ENCODE data around the gene ADPRHL1. TPM values are rescaled to one million over a fixed set of nuclear protein-coding genes. Genes with fewer than 3 reads are reported as not detected.
"Not testable (repeated sequence)": the region's sequence is repeated elsewhere in the genome, so short reads cannot be mapped to it uniquely, and the experiment has no call there.

Gene ADPRHL1
- total RNA-seq, 1 experiment from 2014 or later, result 10.8 TPM

DNA sequence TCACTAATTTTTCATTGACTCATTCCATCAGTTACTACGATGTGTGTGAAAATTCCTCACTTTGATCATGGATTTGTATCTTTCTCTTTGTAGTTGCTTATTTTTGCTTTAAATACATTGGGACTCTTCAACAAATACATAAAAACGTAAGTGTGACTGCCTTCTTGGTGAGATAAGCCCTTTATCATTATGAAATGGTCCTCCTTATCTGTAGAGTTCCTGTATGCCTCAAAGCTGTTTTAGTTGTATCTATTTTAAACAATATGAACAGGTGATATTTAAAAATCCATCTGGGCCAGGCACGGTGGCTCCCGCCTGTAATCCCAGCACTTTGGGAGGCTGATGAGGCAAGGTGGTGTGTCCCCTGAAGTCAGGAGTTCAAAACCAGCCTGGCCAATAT lies 25.9 kb upstream of the ADPRHL1 start:
- no peak for DNase-seq (ENCODE audit: low read depth)

DNA sequence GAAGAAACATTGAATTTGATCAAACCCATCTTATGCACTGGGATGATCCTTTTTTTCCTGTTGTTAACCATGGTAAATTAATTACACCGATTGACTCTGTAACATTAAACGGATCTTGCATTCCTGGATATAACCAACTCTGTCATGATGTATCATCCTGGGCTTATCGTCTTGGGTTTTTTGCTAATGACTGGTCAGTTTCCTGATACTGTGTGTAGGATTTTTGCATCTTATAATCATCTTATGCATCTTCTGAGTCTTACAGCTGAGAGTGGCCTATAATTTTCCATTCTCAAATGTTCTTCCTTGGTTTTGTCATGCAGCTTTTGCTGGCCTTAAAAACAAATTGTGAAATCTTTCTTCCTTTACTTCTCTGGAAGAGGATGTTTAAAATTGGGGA lies 24.4 kb upstream of the ADPRHL1 start:
- no peak for DNase-seq (ENCODE audit: low read depth)

DNA sequence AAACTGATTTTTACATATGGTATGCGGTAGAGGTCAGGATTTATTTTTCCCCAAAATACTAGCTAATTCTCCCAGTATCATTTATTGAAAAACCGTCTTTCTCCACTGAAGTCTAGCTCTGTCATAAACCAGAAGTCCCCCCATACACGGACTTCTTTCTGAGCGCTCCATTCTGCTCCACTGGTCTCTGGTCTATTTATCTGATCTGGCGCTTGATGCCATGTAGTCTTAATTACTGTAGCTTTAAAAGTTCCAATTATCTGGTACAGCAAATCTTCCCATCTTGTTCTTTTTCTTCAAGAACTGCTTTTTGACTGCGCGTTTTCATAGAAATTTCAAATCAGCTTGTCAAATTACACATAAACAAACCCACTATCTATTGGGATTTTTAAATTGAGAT lies 23.5 kb upstream of the ADPRHL1 start:
- no peak for DNase-seq (ENCODE audit: low read depth)

DNA sequence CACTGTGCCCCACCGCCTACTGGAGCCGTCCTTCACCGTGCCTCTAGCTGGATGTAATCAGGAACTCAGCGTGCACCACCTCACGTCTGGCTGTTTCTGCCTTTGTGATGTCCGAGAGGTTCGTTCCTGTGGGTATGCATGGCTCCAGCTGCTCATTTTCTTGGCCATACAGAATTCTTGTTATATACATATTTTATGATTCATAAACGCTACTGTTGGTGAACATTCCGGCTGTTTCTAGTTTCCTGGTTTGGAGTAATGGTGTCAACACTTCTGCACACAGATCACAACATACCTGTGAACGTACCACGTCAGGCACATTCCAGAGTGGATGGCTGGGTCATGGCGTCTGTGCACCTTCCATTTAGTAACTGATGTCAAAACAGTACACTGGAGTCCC lies 22.6 kb upstream of the ADPRHL1 start:
- DNase-seq (ENCODE audit: low read depth), result no peak

DNA sequence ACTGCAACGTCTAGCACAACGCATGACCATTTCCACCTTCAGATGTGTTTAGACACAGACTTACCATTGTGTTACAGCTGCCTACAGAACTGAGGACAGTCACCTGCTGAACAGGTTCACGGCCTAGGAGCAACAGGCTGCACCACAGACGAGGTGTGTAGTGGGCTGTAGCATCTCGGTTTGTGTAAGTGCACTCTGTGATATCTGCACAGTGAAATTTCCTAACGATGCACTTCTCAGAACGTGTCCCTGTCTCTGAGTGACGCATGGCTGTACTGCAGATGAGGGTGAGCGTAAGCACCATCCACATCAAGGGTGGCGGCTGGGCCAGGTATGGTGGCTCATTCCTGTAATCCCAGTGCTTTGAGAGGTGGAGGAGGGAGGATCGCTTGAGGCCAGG lies 22.0 kb upstream of the ADPRHL1 start:
- DNase-seq (ENCODE audit: low read depth), result no peak

DNA sequence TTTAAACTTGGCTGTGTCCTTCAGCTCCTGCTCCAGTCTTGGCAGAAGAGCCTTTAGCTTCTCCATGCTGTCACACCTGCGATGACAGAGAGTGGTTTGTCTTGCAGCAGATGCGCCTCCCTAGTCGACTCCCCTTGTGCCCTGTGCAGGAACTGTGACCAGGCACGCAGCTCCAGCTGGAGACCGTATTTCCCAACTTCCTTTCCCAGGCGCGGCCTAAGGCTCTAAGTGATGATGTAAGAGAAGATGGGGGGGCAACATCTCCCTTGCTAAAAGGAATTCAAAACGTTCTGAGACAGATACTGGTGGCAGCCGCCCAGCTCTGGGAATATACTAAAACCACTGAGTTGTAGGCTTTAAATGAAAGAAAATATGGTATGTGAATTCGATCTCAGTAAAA lies 20.9 kb upstream of the ADPRHL1 start:
- no peak for DNase-seq (ENCODE audit: low read depth)

DNA sequence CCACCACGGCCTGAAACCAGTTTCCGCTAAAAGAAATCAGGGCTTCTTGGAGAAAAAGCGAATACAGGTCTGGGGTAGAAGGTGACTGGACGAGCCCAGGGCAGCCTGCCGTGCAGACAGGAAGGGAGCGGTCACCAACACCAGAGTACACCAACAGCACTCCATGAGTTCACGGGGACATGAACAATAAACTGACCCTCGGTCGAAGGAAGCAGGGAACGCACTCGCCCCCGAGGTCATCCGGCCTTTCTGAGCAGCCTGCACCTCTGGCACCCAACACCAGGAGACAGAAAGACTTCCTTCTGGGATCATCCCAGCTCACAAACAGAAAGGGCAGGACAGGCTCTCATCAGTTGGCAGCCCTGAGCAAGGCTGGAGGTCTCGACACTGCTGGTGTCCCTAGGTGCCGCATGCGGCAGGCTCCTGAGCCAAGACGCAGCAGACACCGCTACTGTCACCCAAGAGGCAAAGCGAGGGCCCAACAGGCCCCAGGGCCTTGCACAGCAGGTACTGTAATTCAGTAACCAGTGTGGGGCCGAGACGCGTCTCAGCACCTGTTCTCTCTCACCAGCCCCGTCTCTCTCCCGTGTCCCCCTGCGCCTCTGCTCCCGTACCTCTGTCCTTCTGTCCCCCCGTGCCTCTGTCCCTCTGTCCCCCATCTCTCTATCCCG lies 19.2 kb upstream of the ADPRHL1 start:
- DNase-seq (ENCODE audit: low read depth), result no peak

DNA sequence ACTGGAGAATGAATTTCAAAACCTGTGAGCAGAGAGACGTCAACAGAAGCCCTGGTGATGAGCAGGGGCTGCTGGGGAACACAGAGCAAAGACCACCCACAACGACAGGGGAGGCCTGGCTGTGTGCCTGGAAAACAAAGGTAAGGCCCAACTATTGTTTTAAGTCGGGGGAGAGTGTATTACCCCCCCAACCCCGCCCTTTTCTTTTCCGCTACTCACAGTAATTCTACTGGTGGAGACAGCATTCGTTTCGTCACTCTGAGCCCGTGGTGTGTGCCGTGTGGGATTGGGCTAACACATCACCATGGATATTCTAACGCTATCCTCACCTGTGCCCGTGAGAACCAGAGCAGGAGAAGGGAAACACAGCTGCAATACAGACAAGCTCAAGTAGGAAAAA lies 18.6 kb upstream of the ADPRHL1 start:
- DNase-seq (ENCODE audit: low read depth), result no peak

DNA sequence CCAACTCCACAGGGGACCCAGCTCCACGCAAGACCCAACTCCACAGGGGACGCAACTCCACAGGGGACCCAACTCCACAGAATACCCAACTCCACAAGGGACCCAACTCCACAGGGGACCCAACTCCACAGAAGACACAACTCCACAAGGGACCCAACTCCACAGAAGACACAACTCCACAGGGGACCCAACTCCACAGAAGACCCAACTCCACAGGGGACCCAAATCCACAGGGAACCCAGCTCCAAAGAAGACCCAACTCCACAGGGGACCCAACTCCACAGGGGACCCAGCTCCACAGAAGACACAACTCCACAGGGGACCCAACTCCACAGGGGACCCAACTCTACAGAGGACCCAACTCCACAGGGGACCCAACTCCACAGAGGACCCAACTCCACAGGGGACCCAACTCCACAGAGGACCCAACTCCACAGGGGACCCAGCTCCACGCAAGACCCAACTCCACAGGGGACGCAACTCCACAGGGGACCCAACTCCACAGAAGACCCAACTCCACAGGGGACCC lies 17.4 kb upstream of the ADPRHL1 start:
- not testable (repeated sequence) for DNase-seq (ENCODE audit: low read depth)

DNA sequence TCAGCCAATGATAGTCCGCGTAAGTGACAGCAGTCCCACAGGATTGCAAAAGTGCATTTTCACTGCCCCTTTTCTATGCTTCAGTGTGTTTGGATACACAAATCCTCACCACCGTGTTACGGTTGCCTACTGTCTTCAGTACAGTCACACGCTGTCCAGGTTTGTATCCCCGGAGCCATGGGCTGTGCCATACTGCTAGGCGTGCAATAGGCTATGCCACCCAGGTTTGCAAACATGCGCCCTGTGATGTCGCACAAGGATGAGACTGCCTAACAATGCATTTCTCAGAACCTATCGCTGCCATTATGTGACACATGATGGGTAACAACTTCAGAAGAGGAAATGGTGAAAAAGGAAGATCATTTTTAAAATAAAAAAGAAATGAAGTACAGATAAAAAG lies 16.8 kb upstream of the ADPRHL1 start:
- DNase-seq (ENCODE audit: low read depth), result no peak

DNA sequence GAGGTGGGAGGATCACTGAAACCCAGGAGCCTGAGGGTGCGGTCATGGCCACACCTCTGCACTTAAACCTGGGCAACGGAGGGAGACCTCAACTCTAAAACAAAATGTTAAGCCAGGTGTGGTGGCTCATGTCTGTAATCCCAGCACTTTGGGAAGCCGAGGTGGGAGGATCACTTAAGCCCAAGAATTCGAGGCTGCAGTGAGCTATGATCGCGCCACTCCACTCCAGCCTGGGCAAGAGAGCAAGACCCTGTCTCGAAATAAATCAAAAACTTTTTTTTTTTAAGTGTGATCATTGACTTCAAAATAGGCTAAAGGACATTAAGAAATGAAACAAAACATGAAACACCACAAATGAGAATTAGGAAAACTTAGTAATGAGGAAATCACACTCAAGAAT lies 16.3 kb upstream of the ADPRHL1 start:
- no peak for DNase-seq (ENCODE audit: low read depth)

DNA sequence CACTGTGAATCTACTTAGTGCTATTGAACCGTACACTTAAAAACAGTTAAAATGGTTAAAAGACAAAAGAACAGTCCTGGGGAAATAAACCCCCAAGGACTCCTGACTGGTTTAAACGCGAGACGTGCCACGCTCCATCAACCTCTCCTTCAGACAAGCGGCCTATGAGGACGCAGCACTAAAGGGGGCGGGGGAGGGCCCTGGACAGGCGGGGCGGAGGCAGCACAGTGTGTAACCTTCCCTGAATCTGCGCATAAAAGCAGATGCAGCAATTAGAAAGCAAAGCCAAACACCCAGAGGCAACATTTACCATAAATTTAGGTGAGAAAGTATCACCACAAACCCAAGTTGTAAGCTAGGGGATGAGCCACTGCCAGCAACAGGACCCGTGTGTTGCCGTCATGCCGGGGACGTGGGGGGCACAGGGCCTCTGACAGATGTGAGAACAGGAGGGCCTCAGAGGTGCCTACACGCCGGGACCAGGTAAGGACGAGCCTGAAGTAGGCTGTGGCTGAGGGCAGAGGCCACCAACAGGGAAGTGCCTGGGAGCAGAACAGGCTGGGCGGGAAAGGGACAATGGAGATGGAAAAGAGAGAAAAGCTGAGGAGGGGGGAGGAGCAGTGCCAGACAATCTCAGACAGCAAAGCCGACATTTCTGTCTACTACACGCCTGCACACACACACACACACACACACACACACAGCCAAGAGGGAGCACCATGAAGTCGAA lies 15.3 kb upstream of the ADPRHL1 start:
- DNase-seq (ENCODE audit: low read depth), result no peak

DNA sequence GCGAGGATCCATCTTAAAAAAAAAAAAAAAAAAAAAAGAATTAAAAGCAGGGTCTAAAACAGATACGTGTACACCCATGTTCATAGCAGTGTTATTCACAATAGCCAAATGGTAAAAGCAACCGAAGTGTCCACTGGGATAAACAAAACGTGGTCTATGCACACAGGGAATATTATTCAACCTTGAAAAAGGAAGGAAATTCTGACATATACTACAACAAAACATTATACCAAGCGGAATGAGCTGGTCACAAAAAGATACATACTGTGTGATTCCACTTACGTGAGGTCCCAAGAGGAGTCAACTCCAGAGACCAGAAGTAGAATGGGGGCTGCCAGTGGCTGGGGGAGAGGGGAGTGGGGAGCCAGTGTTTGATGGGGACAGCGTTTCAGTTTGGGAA lies 14.7 kb upstream of the ADPRHL1 start:
- DNase-seq (ENCODE audit: low read depth), result no peak

DNA sequence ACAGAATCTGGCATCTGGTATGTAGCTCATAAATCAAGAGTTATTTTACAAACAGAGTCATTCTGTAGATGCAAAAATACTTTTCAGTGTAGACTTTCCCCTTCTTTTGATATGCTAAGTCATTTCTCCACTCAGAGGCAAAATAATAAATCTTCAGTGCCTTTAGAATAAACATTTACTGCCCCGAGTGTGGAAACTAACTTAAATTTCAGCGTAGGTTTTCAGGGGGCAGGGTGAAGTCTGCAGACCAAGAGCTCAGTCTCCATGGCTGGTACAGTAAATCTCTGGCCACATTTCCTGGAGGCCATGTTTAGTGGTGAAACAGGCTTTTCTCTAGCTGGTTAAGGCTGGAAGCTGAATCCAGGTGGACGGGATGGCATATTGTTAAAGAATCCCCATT lies 13.1 kb upstream of the ADPRHL1 start:
- DNase-seq (ENCODE audit: low read depth), result no peak

DNA sequence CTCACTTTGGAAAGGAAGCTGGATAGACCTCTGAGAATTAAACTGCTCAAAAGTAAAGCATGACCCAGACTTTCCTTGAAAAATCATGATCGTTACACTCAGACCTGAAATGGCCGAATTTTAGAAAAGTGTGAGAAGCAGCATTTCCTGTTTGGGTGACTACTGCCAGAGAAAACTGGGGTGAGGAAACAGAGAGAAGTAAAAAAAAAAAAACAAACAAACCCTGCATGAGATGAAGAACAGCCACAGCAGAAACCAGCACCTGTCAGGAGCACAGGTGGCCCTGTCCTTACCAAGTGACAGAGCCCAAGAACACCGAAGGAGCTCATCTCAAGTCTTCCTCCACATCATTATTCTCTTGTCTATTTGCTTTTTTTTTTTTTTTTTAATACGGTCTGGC lies 12.0 kb upstream of the ADPRHL1 start:
- no peak for DNase-seq (ENCODE audit: low read depth)

DNA sequence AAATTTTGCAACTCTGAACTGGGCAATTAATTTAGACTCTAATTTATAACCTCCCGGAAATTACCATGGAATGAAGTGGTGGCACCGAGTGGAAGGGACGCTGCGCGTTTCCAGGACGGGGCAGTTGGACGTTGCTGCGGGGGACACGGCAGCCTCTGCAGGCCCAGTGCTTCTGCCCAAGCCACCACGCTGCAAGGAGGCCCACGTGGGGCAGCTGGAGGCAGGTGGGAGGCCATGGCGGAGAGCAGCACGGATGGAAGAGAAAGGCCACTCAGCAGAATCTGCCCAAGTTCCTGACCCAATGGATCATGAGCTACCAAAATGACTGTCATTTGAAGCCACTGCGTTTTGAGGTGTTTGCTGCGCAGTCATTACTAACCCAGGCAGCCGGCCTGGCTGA lies 11.2 kb upstream of the ADPRHL1 start:
- DNase-seq (ENCODE audit: low read depth), result no peak

DNA sequence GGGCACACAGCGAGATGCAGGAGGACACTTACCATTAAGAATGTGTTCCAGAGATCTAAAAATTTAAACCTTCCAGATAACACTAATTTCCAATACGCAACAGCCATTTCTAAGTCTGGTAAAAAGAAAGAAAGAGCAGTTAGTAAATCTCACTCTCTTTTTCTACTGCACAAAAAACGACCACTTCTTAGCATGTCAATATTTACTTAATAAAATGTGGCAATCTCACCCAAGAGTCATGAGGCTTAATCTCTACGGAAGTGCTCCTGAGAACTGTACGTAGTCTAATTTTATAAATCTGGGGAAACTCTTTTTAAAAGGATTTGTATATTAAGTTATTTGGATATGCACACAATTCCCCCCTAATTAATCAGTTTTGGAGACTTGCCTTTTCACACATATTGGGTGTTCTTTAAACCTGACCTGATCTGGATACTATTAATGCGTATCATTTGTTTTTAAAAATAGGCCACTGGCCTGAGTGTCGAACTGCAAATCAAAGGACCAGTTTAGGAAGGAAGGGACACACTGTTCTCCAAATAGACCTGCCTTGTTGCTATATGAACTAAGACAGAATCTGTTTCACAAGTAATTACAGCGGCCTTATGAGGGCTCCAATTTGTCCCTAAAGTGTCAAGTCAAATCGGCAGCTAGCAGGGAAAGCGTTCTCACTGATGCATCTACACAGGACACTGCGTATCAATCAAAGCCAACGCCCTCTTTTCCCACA lies 7.9 kb upstream of the ADPRHL1 start:
- no peak for DNase-seq (ENCODE audit: low read depth)

DNA sequence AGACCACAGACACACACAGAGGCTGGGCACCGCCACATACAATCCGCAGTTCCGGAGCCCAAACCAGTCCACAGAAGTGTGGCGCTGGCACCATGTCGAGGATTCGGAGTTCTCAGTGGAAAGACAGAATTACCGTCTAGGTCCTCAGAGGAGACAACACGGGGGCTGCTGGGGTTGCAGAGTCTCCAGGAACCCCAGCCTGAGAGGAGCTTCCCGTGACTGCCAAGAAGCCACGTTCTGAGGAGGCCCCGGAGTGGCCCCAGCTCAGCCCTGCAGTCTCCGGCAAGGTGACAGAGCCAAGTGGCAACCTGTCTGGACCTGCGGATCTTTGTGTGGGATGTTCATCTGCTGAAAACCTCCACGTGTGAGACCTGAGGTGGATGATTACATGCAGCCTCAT lies 7.3 kb upstream of the ADPRHL1 start:
- DNase-seq (ENCODE audit: low read depth), result no peak

DNA sequence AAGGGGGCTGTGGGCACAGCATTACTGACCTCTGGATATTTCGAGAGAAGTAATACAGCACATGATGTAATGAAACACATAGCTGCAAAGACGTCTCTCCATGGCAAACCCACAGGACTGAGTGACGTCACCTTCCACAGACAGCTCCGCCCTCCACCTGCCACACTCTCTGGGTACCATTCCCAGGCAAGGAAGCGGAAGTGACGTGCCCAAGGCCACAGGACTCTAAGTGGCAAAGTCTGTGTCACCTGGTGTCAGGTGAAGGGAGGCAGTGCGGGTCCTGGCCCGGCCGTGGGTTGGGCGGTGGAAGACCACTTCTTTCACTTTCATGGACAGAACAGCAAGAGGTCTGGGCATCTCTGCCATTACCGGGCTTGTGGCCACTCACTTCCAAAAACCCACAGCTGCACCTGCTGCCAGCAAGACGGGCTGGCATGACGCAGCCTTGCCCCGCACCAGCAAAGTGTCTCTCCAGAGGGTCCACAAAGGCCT lies 6.8 kb upstream of the ADPRHL1 start:
- no peak for DNase-seq (ENCODE audit: low read depth)

DNA sequence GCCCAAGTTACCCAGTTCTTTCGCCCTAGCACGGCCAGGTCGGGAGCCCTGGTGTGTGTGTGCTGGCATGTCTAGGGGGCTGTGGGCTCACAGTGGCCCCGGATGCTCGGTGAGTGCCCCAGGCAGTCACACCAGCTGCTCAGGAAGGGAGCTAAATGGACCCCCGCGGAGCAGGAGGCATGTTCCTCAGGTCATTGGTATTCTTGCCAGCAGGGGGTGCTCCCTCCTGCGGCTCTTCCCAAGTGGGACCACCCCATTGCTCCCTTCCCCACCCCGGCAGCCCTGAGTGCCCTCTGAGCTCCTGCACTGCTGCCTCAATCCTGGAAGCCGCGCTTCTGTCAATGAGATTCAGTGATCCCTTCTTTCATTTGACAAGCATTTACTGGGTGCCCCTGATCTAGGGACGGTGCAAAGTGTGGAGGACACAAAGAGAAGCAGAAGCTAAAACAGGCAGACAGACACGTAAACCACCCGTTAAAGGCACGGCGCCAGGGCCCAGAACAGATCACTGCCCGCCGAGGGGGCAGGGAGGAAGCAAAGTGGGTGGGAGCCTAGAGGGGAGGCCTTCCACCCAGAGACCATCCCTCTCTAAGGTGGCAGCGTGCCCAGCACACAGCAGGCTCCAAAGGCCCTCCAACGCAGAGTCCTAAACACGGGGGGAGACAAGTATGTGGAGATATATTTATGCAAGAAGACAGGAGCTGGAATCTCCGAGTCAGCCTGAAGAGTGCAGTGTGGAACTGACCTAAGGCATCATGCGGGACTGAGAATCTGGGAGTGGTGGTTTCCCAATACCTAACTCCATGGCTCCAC lies 5.2 kb upstream of the ADPRHL1 start:
- DNase-seq (ENCODE audit: low read depth), result no peak

DNA sequence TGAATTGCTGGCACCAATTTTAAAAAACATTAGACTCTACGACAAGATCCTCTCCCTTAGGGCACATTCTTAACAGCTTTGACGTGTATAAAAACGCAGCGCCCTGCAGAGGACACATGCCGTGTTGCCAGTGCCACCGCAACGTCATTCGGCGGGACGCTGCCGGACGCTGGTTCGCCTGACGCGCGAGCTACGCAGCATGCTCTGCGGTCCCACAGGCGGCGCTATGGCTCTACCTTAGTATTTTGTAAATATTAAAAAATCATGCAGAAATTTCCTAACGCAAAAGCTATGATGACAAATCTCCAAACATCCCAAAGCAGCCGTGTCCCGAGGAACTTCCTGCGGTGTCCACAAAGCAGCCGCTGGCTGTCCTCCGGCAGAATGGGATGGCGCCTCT lies 4.2 kb upstream of the ADPRHL1 start:
- no peak for DNase-seq (ENCODE audit: low read depth)

Data from LHCN-M2 (cell line).